GM18861 (cell line): ENCODE data around the gene YWHAQ.
A peak's percentile ranks its signal among the peaks of the same experiment; 100 is the strongest.

Experiments
- ATAC-seq: cut with Tn5 transposase; IDR thresholded peaks from one replicate; pipeline ENCODE4 v1.9.1; 2021; ENCODE audit not compliant: unreplicated experiment

Gene YWHAQ

GRCh38 chr2:9630736-9631552 lies at the start of gene YWHAQ:
TSS of gene YWHAQ (minus strand) at chr2:9630997. CDS start at chr2:9630452, 545 bp downstream.
- ATAC-seq, result peak; percentile 93

GRCh38 chr2:9680082-9680481 lies 49.3 kb upstream of the YWHAQ start:
- ATAC-seq, result no peak

- ATAC-seq, result no peak
These were observed 48.4 kb upstream of the YWHAQ start for GRCh38 chr2:9679218-9679617.

- no peak for ATAC-seq
These were observed 47.7 kb upstream of the YWHAQ start for GRCh38 chr2:9678544-9678943.

- ATAC-seq, result no peak
These were observed 44.9 kb upstream of the YWHAQ start for GRCh38 chr2:9675415-9676351.

DNA sequence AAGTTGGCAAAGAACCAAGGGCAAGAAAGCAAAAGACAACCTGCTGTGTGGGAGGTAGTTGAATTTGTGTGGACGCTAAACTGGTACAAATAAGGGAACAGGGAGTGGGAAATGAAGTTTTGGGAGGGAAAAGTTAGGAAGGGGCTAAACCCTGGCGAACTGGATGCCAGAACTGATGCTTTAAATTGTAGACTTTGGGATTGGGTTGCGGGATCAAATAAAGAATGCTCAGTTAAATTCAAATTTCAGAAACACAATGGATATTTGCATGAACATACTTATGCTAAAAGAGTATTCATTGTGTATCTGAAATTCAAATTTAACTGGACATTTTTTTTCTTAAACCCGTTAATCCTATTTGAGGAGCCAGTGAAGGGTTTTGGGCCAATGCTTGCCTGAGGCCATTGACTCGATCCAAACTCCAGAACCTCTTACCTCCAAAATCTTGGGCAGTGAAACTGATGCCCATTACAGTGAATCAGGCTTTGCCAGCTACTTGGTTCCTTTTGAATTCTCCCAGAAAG lies 44.2 kb upstream of the YWHAQ start:
- no peak for ATAC-seq

- ATAC-seq, result no peak
These were observed 43.2 kb upstream of the YWHAQ start for GRCh38 chr2:9673914-9674481.

DNA sequence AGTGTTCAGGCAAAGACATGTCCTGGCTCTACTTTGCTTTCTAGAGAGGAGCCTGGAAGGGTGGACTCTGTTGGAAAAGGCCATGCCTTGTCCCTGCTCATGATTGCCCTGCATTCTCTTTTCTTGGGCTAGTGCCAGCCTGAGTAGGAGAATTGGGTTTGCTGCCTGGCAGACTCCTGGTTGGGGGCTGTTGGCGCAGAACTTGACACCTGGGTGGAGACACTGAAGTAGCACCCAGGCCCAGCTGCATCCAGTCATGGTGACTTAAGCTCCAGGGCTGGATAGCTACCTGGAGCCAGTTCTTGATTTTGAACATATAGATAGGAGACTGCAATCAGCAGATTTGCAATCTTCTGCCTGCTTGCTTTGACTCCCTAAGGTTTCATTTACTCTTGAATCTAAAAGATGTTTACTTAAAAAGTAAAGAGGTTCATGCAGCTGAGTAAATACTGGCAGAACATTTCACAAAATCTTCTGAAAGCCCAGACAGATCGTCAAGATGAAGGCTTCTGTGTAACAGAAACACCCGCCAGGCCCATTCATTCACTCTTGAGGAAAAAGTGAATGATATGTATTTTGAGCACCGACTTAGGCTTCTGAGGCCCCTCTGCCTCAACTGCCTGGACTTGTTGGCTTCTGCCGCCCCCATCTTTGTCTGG lies 38.0 kb upstream of the YWHAQ start:
- ATAC-seq, result no peak

DNA sequence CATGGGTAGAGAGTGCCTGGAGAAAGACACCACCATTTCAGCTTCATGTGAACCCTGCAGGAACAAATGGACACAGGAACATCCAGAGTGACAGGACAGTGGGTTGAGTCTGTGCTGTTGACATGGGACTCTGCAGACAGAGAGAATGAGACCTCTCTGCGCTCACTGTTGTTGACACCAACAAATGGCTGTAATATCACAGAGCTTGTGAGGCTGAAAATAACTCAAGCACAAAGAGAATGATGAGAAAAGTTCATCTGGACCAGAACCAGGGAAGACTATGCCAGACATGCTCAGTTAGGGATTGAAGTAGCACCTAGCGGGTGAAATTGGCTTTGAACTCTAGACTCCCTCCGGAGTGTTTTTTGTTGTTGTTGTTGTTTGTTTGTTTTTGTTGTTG lies 37.0 kb upstream of the YWHAQ start:
- no peak for ATAC-seq

DNA sequence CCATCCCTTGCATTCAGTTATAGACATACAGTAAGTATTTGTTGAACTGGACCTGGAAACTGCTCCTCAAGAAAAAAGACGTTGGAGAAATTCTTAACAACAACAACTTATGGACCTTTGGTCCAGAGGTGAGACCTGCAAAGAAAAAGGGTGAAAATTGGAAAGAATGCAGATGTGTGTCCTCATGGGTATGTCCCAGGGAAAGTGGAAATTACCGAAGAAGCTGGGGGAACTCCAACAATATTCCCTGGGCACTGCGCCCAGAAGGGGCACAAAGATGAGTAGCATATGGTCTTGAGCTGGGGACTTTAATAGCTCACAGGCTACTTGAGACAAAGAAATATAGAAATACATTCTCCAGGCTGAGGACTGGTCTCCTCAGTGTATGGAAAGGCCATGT lies 35.5 kb upstream of the YWHAQ start:
- no peak for ATAC-seq

DNA sequence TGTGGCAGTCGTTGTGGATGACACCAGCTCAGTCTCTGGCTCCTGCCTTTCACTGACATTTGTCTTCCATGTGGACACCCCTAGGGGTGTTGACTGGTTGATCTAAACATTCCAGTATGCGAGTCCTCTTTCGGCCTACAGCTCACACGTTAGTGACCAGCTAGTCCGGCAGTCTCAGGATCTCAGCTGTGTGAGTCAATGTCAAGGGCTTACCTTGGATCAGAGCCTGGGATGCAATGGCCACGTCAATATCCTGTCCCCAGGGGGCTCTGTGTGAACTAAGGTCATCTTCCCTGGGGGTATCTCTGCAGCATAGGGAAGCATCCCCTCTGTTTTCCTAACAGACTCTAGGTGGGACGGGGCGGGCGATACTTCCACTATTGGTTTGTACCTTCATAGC lies 35.1 kb upstream of the YWHAQ start:
- no peak for ATAC-seq

GRCh38 chr2:9664365-9664764 lies 33.6 kb upstream of the YWHAQ start:
- ATAC-seq, result no peak

DNA sequence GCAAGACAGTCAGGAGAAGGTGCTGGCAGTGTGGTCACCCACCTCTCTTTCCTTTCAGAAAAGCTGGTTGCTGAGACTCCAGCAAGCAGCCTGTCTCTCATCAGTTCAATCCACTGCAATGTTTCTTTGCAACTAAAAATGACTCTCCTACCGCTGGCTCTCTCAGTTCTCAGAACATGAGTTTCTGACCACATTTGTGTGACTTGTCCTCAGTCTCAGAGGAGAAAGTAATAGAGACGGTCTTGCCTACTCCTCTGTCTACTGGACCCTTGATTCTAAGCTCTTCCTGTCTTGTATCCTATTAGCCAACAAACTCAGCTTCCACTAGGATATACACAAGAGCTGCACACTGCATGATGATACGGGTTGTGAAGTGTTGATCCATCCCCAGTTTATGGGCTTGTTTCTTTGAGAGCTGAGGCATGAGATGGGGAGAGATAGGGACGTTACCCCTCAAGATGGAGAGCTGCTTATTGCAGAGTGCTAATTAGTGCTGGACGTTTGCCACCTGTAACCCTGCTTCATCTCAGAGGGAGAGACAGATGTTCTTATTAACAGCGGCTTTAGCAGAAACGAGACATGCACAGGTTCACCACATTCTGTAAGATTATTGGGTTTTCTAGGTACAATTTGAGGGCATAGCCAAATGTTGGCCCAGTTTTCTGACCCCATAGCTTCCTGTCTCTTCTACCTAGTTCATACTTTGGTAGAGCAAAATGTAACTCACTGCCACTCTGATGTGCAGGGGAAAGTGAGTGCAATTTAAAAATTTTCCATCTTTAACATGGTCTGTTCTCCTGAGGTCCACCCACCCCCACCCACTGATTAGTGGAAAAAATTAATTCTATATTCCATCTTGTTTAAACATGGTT lies 32.4 kb upstream of the YWHAQ start:
- no peak for ATAC-seq

GRCh38 chr2:9661261-9661660 lies 30.5 kb upstream of the YWHAQ start:
- no peak for ATAC-seq

GRCh38 chr2:9660781-9661180 lies 30.0 kb upstream of the YWHAQ start:
- no peak for ATAC-seq

- no peak for ATAC-seq
These were observed 29.4 kb upstream of the YWHAQ start for GRCh38 chr2:9660154-9660553.

DNA sequence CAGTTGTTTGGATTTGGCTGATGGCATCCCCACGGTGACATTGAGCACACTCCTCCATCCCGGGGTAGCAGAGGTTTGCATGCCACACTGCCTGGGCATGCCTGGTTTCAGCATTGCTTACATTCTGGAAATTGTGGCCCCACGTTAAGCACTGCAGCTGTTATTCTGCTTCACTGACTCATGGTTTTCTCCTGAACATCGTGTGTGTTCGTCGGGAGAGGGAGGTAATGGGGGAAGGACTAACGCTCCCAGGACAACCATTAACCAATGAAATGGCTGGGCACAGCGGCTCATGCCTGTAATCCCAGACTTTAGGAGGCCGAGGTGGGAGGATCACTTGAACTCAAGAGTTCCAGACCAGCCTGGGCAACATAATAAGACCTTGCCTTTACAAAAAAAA lies 28.2 kb upstream of the YWHAQ start:
- ATAC-seq, result no peak

- no peak for ATAC-seq
These were observed 26.9 kb upstream of the YWHAQ start for GRCh38 chr2:9657731-9658130.

DNA sequence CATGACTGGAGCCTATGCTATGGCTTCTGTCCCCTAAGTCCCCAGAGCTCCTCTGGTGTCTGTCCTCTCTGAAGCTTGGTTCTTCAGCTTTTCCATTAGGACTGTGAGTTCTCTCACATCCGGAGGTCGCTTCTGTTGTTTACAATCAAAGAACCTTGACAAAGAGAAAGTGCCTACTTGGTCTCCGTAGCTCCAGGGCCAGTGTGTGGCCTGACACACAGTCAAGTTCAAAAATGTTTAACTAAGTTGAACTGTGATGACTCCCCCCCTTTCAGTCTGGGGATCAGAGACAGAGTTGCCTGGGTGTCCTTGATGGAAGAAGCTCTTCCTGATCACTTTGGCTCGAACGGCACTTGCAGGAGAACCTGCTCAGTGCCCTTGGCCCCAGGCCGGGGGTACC lies 26.3 kb upstream of the YWHAQ start:
- ATAC-seq, result no peak

GRCh38 chr2:9656270-9656766 lies 25.5 kb upstream of the YWHAQ start:
- ATAC-seq, result peak; percentile 88
